NCI-H1694 (cell line): ENCODE data around the gene MGAM2.

Experiments
- DNase-seq: peaks from one replicate; lab custom pipeline; 2025; lab: John Stamatoyannopoulos, UW

Gene MGAM2

GRCh38 chr7:142120524-142120923 lies 9.0 kb downstream of the MGAM2 start:
- DNase-seq = no peak

GRCh38 chr7:142123184-142123583 lies 11.7 kb downstream of the MGAM2 start:
- no peak for DNase-seq

- no peak for DNase-seq
Observed at GRCh38 chr7:142125256-142125955, 13.9 kb downstream of the MGAM2 start.

GRCh38 chr7:142130267-142130666 lies 18.7 kb downstream of the MGAM2 start:
- no peak for DNase-seq

GRCh38 chr7:142131439-142132185 lies 20.1 kb downstream of the MGAM2 start:
- no peak for DNase-seq

- DNase-seq = no peak
Observed at GRCh38 chr7:142133731-142134148, 22.2 kb downstream of the MGAM2 start.

GRCh38 chr7:142134909-142135308 lies 23.4 kb downstream of the MGAM2 start:
- no peak for DNase-seq

GRCh38 chr7:142138996-142139395 lies 27.5 kb downstream of the MGAM2 start:
- DNase-seq = no peak

- no peak for DNase-seq
Observed at GRCh38 chr7:142139597-142140400, 28.3 kb downstream of the MGAM2 start.

- DNase-seq = no peak
Observed at GRCh38 chr7:142140401-142140959, 29.0 kb downstream of the MGAM2 start.

GRCh38 chr7:142142702-142143101 lies 31.2 kb downstream of the MGAM2 start:
- DNase-seq = no peak

GRCh38 chr7:142146124-142146523 lies 34.6 kb downstream of the MGAM2 start:
- DNase-seq = no peak

- no peak for DNase-seq
Observed at GRCh38 chr7:142150356-142150755, 38.8 kb downstream of the MGAM2 start.

GRCh38 chr7:142150869-142151268 lies 39.4 kb downstream of the MGAM2 start:
- no peak for DNase-seq

GRCh38 chr7:142152076-142152475 lies 40.6 kb downstream of the MGAM2 start:
- DNase-seq = no peak

- no peak for DNase-seq
Observed at GRCh38 chr7:142153400-142153799, 41.9 kb downstream of the MGAM2 start.

- no peak for DNase-seq
Observed at GRCh38 chr7:142158736-142159496, 47.4 kb downstream of the MGAM2 start.

- DNase-seq = no peak
Observed at GRCh38 chr7:142161921-142162320, 50.4 kb downstream of the MGAM2 start.

GRCh38 chr7:142168746-142169145 lies 57.2 kb downstream of the MGAM2 start:
- no peak for DNase-seq

GRCh38 chr7:142172932-142173331 lies 61.4 kb downstream of the MGAM2 start:
- no peak for DNase-seq

GRCh38 chr7:142174441-142174840 lies 62.9 kb downstream of the MGAM2 start:
- DNase-seq = no peak

- no peak for DNase-seq
Observed at GRCh38 chr7:142175594-142175993, 64.1 kb downstream of the MGAM2 start.
